ENCODE results near the gene HCAR2.
"Not testable (repeated sequence)": the region's sequence is repeated elsewhere in the genome, so short reads cannot be mapped to it uniquely, and the experiment has no call there.

Gene HCAR2

DNA sequence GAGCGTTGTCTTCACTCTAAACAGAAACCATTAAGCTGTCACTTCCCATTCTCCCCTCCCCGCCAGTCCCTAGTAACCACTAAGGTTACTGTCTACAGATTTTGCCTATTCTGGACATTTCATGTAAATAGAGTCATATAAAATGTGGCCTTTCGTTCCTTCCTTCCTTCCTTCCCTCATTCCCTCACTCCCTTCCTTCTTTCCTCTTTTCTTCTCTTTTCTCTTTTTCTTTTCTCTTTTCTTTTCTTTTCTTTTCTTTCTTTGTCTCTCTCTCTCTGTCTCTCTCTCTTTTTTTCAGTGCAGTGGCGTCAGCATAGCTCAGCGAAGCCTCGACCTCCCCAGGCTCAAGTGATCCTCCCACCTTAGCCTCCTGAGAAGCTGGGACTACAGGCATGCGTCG lies 37.8 kb downstream of the HCAR2 start:
- DNase-seq: peak in 1 of 4 experiments; percentile 28

DNA sequence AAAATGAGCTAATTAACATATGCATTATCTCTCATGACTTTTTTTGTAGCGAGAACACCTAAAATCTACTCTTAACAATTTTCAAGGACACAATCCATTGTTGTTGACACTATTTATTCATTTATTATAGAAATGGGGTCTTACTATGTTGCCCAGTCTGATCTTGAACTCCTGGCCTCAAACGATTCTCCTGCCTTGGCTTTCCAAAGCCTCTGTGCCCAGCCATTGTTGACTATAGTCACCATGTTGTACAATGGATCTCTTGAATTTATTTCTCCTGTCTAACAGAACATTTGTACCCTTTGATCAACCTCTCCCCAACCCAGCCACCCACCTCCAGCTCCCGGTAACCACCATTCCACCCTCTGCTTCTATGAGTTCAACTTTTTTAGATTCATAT lies 41.2 kb downstream of the HCAR2 start:
- DNase-seq: no peak

DNA sequence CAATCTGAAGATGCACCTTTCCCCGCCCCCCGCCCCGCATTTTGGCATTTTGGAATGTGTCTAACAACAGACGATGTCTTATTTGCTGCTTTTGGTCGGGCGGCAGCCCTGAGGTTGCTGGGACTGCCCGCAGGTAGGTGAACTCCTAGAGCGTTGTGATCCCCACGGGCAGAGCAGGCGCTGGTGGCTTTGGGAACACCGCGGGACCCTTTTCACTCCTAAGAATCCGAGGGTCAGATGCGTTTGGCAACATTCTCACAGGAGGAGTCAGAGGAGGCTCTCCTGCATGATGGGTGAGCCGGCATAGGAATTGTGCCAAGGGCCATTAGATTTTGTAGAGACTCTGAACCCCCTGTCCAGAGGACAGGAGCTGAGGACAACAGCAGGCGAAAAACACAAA lies 41.9 kb downstream of the HCAR2 start:
- DNase-seq: no peak

DNA sequence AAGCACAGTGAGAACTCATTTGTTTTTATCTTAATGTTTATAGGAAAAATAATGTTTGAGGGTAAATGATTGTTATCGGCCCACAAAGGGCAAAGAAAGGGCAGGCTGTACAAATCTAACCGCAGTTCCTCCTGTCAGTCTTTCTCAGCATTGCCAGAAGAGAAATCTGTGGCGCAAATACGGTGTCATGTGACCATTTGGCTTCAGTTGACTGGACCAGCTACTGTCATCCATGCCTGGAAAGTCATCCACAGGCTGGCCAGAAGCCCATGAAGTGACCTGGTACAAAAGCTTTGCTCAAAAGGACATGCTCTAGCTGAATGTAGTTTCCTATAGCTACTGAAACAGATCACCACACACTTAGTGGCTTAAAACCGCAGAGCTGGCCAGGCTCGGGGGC lies 43.6 kb downstream of the HCAR2 start:
- DNase-seq: peak; percentile 44 to 64 (median 58)

DNA sequence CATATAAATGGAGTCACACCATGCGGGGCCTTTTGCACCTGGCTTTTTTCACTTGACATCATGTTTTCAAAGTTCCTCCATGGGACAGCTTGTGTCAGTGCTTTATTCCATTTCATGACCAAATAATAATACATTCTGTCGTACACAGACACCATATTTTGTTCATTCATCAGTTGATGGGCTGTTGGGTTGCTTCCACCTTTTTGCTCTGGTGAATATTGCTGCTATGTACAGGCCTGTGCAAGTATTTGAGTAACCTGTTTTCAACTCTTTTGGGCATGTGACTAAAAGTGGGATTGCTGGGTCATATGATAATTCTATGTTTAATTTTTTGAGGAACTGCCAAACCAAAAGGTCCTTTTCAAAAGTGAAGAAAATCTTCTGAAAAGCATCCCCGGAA lies 46.9 kb downstream of the HCAR2 start:
- DNase-seq: peak in 2 of 4 experiments; percentile 35

DNA sequence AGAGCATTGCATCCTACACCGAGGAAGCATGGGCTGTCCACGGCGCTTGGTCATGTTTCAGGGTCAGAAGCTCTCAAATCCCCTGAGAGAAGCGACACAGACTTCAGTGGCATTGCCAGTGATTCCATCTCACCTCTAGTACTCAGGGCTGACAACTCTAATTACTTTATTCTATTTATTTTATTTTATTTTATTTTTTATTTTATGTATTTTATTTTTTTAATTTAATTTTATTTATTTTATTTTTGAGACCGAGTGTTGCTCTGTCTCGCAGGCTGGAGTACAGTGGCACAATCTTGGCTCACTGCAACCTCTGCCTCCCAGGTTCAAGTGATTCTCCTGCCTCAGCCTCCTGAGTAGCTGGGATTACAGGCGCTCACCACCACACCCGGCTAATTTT lies 49.9 kb downstream of the HCAR2 start:
- not testable (repeated sequence) for DNase-seq

DNA sequence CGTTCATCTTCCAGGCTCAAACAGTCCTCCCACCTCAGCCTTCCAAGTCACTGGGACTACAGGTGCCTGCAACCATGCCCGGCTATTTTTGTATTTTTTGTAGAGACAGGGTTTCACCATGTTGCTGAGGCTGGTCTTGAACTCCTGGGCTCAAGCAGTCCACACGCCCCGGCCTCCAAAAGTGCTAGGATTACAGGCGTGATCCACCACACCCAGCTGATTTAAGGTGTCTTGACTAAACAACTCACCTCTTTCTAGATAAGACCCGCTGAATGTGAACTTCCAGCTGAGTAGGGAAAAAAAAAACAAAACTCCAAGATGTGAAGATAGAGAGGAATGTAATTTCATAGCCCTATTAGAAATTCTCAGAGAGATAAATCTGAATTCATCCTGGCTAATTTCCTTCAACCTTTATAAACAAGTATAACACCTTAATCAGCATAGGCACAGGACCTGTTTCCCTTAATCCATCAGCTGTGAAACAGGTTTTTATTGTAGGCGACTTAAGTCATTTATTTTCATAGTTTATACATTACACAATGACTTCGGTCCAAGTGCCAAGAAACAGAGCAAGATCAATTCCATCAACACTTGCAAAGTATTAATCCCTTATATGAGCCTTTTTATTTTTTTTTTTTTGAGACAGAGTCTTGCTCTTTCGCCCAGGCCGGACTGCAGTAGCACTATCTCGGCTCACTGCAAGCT lies 51.5 kb downstream of the HCAR2 start:
- no peak for DNase-seq

Data from suppressor macrophage (primary cell).